Glomerular visceral epithelial cell (primary cell): Measurements from ENCODE around the gene PRDM11.
"Not testable (repeated sequence)": the region's sequence is repeated elsewhere in the genome, so short reads cannot be mapped to it uniquely, and the experiment has no call there.

ENCODE experiments used
- DNase-seq: peaks from one replicate; pipeline ENCODE4 v3.0.0-alpha.2; 2016; ENCODE audit errors: extremely low spot score

The PRDM11 gene

DNA sequence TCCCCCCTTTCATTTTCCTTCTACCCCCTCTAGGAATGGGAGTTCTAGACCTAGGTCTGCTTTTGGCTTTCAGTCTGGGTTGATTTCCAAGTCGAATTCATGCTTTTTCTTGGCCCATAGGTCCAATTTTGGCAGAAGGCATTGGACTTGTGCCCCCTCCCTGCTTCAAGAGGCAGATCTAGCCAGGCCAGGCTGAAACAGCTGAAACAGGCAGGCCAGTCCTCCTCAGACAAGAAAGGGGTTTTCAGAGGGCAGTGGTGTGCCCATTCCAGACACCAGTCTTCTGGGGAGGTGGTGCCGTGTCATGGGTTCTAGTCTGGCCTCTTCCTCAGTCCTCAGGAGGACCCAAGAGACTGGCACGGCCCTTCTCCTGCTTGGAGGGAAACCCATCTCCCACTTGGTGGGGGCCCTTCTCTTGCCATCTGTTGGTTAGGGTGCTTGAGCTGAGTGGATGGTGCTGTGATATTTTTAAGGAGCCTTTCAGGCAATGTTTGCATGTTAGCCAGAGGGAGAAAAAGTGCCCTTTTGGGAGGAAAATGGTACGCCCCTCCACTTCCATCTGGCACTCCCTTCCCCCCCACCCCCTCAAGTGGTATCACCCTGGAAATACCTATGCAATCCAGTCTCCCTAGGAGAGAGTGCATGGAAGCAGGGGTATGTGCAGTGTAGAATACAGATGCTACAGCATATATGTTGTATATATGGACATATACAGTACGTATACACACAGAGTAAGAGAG, 86.1 kb downstream of the PRDM11 start:
- DNase-seq: no peak

DNA sequence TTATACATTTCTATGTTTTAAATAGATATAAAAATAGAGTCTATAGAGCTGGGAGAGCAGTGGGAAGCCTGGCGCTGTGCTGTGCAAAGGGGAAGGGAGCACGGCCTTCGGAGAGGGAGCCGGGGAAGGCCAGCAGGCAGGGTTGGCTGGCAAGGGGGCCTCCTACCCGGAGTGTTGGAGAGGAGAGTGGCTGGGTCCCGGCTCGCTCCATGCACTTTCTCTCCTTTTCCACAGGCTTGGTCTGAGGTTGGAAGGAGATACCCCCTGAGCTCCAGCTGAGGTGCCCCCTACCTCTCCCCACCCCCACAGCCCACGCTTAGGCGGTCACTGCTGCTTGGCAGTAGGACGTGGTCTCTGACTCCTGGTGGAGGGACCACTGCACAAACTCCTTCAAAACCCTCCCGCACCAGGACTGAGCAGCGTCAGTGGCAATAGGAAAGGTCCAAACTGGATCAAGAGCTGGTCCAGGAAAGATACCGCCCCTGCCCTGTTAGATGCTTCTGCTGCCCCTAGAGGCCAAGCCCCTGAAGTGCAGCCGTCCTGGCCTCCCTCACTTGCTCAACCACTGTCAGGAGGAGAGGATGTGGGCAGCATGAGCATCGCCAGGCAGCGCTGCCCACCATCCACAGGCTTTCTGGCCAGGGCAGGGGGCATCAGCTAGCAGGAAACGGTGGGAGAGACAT, 86.8 kb downstream of the PRDM11 start:
- peak; percentile 56 for DNase-seq

DNA sequence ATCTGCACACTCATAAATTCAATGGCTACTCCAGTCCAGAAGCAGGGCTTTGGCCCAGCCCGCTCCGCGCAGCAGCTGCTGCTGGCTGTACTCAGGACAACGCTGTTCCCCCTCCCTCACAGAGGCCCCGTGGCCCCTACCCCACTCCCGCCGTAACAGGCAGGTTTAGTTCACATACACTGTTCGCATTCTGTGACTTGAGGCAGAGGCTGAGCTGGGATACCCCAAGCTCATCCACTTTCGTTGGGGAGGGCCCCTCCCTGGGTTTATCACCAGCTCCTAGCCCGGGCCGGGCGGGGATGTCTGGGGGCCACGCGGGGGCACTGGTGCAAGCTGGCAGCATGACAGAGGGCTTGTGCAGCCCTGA, 87.3 kb downstream of the PRDM11 start:
- no peak for DNase-seq

DNA sequence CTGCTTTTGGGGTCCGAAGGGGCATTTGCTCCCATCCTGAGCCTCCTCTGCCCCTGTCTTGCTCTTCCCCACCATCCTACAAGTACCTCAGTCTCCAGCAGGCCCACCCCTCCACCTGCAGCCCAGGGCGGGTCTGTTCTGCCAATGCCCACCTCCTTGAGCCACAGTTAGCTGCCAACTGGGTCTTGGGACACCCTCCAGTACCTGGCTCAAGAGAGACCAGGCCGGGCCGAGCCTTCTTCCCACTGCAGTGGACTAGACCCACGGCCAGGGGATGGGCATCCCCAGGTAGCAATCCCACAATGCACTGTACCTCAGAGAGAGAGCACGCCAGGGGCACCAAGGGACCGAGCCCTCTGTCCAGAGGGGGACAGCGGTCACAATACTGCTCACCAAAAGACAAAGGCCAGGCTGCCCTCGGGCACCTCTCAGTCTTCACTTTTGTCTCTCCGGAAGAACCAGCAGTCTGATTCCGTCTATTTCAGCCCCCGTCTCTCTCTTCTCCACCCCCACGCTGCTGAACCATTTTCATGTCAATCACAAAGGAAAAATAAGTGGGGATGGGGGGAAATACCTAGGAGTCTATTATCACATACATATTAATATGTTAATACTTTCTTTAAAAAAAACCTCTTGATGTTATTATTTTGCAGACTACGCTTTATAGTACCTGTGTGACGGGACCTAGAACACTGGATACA, 88.0 kb downstream of the PRDM11 start:
- no peak for DNase-seq

DNA sequence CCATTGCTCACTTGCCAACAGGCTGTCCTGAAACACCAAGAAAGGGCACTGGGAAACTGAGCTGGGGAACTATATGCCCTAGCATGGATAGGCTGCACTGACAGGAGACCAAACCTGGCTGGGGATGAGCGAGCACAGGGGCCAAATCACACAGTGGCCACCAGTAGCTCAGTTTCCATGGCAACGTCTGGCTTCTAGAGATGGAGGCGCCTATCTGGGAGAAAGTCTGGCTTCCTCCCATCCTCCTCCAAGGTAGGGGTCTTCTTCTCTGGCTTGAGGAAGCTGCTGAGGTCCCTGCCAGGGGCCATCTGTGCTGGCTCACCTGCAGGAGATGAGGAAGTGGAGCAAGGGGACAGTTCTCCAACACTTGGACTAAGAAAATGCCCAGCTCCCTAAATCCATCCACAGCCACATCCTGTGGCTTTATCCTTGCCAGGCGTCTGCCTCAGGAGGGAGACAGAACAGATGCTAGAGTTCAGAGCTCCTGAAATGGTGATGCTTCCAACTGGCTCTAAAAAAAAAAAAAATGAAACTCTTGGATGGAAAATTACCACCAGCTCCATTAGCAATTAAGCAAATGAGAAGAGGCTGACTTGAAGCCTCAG, 91.4 kb downstream of the PRDM11 start:
- no peak for DNase-seq

DNA sequence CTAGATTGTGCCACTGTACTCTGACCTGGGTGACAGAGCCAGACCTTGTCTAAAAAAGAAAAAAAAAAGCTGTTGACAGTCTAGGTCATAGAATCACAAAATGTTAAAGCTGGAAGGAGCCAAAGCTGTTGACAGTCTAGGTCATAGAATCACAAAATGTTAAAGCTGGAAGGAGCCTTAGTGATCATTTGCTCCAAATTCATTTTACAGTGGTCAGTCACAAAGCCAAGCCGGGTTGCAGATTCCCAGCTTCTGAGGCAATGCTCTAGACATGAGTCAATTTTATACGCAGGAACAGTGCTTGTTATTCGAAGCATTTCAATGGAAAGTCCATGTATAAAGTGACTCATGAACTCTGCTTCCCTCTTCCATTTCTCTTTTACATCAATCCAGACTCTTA, 92.3 kb downstream of the PRDM11 start:
- peak; percentile 64 for DNase-seq

DNA sequence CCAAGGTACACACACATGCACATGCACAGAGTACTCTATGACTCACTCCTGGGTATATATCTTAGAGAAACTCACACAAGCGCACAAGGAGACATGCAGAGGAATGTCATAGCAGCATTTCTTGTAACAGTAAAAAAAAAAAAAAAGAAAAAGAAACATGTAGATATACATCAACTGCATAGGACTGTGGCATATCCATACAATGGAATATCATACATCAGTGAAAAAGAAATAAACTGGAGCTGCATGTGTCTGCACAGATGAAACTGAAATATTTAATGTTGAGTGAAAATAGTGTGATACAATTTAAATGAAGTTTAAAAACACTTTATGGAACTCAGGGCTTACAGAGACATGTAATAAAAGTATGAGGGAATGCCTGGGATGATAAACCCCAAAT, 93.3 kb downstream of the PRDM11 start:
- no peak for DNase-seq

DNA sequence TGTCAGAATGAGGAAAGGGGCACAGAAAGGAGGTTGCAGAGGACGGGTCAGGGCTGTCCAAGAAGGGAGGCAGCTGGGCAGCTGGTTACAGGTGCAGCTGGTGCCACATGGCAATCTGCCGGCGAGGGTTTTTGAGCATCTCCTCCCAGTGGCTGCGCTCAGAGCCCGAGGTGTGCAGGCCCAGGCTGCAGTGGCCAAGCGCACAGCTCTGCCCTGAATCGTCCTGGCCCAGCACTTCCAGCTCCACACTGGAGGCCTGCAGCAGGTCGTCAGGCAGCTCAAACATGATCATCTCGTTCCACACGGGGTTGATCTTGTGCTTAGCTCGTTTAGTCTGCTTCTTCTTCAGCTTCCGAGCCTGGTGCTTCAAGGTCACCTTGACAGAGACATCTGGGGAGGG, 97.5 kb downstream of the PRDM11 start:
- DNase-seq: no peak

DNA sequence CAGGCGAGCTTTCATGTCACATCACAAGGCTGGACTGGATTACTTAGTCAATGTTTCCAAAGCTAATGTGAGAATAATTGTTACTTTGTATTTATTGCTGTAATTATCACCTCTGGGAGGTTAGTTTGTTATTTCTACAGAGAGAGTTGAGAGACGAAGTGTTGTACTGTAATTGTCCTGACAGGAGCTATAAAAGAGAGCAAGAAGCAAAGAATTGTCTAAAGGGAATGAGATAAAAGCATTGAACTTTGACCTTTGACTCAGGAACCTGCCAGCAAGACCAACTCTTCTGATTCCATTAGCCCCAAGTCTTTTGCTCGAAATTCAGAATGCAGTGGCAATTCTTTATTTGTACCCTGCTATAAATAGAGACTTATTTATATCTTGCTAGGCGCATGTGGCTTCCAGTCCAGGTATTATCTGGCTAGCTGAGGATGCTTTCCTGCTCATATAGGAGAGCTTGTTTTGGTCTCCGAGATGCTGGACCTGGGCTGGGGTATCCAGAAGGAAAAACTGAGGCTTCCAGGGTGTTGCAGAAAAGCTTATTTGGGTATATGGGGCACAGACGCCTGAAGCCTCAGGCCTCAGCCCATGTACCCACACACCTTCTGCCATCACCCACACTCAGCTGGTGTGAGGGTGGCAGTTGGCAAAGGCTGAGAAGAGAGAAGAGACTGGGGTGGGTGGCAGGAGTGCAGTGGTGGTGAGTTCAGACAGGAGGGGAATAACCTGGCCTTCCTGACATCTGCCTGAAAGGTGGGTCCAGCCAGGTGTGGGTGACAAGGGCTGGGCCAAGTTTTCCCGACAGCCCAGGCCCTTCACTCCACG, 99.0 kb downstream of the PRDM11 start:
- DNase-seq: no peak

DNA sequence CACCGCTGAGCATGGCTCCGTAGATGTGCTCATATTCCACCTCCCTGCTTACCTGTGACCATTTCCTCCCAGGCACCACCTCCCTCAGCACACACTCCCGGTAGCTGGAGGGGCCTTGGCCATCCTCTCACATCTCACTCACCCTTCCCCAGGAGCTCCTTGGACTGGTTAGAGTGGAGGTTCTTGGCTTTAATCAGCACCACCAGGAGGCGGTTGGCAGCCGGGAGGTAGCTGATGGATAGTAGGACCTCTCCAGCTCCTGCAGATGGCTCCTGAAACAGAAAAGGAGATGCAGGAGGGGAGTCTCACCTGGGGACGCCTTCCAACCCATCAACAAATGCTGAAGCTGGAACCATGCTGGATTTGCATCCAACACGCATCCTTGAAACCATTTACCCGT, 99.8 kb downstream of the PRDM11 start:
- DNase-seq: no peak

DNA sequence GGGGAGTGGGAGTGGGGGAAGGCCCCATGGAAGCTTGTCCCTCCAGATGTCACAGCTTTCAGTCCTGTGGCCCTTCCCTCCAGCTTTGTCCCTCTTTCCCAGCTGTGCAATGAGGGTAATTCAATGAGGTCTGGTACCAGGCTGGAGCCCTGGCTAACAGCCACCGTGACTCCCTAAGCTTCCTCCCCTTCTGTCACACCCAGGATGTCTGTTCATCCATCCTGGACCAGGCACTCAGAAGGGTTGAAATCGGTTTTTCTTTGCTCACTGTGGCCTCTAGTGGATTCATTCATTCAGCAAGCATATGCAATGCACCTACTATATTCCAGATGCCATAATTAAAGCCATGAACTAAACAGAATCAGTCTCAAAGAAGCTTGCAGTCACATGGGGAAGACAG, 101.0 kb downstream of the PRDM11 start:
- no peak for DNase-seq

DNA sequence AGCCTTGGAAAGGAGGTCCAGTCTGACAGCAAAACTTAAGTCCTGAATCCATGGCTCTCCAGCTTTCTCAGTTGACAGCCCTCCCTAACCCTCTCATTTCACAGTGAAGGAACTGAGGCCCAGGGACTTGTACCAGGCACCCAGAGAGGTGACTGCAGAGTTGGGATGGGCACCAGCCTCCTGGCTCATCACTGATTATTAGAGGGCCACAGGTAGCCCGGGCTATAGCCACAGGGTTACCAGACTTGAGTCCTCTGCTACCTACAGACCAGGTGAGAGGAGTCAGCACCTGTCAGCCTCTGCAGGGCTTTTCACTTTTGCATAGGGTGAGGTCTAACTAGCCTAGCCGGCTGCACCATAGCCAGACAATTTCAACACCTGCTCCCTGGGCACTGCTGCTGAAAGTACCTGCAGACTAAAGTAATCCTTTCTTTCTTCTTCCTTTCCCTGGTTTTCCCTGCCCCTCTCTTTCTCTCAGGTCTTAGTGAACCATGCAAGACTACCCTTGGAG, 102.1 kb downstream of the PRDM11 start:
- no peak for DNase-seq

DNA sequence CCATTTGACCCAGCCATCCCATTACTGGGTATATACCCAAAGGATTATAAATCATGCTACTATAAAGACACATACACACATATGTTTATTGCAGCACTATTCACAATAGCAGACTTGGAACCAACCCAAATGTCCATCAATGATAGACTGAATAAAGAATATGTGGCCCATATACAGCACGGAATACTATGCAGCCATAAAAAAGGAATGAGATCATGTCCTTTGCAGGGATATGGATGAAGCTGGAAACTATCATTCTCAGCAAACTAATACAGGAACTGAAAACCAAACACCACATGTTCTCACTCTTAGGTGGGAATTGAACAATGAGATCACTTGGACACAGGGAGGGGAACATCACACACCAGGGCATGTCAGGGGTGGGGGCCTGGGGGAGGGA, 102.9 kb downstream of the PRDM11 start:
- DNase-seq: not testable (repeated sequence)

DNA sequence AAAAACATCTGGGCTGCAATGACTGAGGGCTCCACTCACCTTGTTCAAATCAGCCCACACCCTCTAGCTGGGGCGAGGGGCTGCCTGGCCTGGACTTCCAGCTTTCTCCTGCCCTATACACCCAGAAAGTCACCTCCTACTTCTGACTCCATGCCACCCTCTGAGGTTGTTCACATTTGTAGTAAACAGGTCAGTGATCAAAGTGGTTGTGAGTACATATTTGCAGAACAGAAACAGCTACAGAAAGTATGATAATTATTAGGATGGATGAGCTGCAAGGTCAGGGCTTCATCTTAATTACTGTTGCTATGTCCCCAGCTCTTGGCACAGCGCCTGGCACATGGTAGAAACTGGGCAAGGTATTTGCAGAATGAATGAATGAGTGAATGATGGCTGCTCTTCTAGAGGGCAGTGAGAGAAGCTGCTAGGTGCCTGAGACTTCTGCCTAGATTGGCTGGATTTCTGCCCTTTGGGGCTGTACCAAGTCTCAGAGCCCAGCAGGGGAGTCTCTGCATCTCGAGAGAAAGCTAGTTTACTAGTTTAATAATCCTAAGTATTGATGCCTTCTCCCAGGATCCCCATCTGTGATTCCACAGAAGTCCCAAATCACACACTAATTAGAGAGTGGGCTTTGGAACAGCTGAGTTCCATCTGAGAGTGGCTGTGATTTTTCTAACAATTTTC, 103.7 kb downstream of the PRDM11 start:
- DNase-seq: no peak

DNA sequence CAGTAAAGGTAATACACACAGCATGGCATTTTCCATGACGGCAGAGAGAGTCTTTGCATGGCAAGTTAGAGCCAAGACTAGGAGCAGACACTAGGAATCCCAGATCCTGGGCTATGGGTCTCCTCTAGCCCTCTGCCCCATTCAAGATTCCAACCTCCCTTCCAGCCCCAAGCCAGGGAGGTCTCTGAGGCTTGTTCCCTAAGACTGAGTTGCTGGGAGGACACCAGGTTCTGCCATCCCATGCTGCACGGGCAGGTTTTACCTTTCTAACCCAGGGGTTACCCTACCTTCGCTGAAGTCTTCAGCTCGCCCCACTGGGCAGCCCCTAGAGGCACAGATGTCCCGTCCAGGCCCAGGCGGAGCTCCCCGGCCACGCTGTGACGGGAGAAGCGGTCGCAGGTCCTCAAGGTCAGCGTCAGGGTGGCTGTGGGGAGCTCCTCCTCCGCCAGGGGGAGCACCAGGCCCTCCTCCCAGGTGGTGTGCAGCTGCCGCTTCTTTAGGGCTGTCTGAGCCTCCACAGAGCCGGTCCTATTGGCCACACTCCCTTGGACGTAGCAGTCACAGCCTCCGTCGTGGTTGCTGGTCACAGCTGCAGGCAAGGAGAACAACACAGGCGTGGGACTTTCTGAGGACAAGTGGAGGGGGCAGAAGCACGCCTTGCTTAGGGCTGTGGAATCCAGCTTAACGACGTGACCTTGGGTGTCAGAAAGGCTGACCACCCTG, 105.9 kb downstream of the PRDM11 start:
- peak; percentile 22 for DNase-seq

DNA sequence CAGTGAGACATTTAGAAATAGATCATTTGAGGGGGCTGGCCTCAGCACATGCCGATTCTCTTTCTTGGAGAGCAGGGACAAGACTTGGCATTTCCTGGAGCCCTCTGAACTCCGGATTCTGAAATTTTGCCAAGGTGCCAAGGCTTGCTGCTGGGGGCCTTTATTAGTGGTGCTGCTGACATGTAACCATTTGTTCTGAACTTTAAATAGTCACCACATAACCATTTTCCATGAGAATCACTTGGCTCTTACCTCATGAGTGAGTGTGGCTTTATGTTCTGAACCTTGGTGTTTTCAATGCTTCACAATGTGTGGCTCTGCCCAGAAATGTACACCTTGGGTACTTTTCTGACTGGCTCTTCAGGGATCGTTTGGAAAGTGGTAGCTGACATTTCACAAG, 106.4 kb downstream of the PRDM11 start:
- no peak for DNase-seq

DNA sequence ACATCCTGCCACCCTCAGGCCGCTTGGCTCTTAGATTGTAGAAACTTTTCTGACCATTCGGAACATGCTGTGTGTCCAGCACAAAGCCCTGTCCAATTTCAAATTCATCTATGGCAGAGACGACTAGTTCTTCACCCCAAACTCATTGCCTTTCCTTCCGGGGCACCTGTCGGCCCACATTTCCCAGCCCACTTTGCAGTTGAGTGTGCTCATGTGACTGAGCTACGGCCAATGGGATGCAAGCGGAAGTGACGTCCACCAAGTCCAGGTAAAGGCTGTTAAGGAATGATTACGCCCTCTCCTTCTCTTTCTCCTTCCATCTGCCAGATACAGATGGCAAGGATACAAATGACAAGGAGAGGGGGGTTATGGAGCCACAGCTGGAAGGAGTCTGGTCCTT, 107.2 kb downstream of the PRDM11 start:
- no peak for DNase-seq

DNA sequence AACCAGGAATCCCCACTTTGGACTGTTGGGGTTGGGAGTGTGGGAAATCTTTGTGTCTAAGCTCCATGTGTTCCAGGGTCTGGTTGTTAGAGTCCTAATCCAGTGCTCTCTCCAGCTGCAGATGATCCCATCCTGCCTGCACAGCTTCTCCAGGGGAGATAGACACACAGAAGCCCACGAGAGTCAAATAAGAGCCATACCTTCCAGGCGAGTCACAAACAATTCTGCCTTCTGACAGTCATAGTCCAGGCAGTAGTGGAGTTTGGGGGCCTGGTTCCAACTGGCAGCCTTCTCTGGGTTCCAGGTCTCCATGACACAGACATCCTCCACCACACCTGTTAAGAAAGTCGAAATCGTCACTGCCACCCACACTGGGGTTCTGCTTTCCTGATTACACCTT, 107.6 kb downstream of the PRDM11 start:
- DNase-seq: peak; percentile 28

DNA sequence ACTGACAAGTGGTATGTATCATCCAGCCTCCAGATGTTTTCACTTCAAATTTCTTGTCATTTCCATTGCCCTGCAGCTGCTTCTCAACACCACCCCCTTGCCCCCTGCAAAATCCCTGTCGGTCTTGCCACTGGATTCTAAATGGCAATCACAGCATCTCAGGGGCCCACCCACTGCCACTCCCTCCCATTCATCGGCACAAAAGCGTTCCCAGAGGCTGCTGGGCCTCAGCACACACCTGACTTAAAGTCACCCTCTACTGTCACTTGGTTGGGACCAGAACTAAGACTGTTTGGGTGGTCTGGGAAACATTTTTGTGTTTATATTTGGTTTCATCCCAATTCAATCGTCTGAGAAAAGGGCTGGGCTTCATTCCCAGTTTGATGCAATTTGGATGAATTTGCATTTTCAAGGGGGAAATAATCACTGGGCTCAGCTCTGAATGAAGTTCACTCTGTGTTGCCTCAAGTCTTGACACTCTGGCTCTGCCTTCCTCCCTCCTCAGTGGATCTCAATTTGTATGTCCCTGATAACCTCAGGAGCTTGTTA, 112.6 kb downstream of the PRDM11 start:
- no peak for DNase-seq

DNA sequence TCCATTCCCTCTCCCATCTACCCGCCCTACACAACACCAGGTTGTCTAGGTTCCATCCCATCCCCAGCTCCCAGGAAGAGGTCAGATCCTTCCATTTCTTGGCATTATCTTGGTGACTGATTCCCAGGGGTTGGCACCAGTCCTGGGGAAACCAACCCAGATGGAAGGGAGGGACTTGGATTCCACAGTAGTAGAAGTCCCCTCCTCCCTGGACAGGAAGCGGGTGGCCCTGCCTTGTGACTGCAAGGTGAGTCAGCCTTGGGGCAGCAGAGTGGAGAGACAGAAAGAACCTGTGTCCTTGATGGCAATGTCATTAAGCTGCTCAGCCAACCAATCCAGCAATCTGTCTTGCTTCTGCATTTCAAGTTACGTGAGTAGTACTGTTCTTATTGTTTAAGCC, 113.2 kb downstream of the PRDM11 start:
- peak; percentile 78 for DNase-seq
